8988T (cell line): ENCODE measurements around the gene SLC38A10.
"Not testable (repeated sequence)": the region's sequence is repeated elsewhere in the genome, so short reads cannot be mapped to it uniquely, and the experiment has no call there.

Experiments used
- DNase-seq: peaks from one replicate; pipeline ENCODE4 v3.0.0; 2011

The SLC38A10 gene

DNA sequence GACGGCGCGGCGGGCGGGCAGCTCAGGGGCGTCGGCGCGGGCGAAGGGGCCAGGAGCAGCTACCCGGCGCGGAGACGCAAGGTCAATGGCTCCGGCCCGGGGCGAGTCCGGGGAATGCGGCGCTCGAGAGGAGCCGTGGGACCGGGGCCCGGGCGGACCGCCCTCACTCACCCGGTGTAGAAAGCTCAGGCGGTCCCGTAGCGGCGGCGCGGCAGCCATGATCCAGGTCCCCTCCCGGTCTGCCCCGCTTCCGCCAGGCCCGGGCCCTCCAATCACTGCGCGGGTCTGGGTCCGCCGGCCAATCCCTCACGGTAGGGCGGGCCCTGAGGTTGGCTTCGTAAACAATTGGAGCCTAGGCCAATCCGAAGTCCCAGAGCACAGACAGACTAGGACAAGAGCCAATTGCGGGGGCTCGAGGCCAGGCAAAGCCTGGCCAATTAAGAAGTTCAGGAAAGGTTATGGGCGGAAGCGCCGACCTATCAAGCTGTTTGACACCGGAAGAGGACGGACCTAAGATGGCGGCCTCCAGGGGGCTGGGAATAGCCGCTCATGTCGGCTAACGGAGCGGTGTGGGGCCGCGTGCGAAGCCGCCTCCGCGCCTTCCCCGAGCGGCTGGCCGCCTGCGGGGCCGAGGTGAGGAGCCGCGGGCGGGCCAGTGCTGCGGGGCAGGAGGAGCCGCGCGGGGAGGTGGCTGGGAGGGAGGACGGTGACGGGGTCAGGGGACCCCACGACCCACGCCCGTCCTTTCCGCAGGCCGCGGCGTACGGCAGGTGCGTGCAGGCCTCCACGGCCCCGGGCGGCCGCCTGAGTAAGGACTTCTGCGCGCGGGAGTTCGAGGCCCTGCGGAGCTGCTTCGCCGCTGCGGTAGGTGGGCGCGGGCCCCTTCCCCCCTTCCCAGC is 56.0 kb downstream of the SLC38A10 start, which contains the start of the genes NDUFAF8 and TEPSIN:
TSS of gene NDUFAF8 (plus strand) at position 504 of the 899 bp plus-strand sequence. CDS start at position 550, 46 bp downstream.
TSS of gene TEPSIN (minus strand) at position 241 of the 899 bp plus-strand sequence. CDS start at position 219, 22 bp downstream.
- peak; percentile 99 for DNase-seq

DNA sequence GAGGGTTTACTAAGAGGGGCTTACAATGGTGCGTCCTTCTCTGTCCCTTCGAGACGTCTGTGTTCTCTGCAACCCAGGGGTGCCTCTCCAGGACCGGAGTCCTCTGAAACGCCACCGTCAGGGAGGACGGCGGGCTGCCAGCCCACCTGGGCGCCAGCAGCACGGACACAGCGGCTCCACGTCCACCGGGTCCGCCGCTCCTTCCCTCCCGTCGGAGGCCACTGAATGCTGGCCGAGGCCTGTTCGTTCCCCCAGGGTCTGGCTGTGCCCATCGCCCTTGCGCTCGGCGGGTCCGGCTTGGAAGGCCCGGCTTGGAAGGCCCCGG is 56.7 kb downstream of the SLC38A10 start:
- DNase-seq = no peak

DNA sequence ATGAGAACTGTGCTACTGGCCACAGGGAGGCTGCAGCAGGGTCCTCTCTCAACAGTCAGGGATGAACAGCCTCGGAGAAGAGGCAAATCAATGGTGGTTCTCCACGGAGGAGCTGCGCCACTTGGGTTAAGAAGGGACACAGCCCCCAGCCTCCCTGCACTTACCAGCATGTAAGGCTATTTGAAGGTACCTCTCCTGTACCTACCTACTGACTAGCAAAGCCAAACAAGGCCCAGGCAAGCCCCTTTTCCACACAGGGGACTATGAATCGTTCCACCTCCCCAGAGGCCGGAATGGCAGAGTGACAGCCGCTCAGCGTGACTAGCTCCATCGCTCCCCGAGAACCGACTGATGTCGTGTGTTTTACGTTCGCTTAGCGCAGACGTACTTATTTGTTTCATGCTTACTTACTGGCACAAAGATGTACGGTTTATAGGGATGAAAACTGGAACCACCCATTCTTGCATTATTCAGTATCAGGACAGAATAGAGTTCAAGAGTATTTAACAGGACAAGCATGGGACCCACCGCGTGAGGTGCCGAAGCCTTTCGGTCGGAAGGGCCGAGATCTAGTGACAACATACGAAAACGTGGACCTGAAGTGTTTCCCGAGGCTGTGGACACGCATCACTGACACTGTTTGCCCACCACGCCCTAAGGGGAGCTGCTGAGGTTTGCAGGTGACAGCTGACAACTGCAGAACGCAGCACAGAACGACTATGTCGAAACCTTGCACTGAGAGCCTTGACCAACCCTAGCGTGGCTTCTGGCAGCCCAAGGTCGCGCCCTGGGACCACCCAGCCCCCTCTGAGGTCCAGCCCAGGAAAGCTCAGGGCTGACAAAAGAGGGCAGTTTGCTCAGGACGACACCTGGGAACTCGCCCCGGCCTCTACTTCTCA is 57.3 kb downstream of the SLC38A10 start:
- no peak for DNase-seq

DNA sequence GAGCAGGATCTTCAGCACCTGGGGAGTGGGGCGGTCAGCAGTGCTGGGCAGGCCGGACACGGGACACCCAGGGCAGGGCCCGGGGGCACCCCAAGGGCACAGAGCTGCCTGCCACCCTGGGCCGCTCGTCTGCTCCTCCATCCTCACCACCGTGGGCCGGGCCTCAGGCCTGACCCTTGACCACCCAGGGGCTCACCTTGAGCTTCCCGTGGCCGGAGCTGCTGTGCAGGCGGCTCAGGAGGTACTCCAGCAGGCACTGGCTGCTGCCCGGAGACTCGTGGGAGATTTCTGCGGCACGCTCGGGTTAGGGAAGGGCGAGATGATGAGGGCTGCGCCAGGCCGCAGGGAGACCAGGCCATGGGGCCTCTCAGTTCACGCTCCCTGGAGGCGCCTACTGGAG is 58.3 kb downstream of the SLC38A10 start:
- DNase-seq = no peak

DNA sequence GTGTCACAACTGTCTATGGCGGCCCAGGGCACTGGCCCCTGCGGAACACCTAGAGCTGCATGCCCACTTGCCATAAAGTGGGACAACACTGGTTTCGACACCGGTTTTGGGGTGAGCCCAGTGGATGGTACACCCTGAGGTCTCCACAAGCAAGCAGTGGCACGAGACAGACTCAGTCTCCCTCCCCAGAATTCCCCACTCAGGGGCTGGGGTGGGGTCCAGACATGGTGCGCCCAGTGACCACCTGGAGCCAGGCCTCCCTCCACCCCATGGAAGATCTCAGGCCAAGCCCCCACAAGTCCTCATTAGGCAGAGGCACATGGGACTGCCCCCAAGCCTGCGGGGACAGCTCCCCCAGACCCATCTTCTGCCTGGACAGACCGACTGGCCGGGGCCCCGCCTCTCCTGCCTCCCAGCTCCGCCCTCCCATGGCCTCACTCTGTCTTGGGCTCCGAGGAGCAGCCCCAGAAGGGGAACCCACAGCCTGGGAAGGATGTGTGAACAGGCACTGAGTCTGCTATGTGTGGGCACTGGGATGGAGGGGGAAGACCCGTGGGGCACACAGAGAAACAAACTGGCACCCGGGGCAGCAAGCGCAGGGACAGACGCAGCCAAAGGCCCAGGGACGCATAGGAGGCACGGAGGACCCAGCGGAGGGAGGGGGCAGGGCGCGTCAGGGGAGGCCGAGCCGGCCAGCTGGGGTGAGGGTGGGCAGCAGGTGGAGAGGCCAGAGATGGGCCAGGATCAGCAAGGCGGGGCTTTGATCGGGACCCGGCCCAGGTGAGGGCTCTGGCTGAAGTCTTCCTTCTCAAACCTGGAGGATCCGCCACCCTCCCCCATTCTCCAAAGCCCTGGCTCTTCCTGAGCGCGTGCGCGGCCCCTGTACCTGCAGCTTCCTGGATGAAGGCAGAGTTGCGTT is 59.0 kb downstream of the SLC38A10 start:
- DNase-seq = no peak

DNA sequence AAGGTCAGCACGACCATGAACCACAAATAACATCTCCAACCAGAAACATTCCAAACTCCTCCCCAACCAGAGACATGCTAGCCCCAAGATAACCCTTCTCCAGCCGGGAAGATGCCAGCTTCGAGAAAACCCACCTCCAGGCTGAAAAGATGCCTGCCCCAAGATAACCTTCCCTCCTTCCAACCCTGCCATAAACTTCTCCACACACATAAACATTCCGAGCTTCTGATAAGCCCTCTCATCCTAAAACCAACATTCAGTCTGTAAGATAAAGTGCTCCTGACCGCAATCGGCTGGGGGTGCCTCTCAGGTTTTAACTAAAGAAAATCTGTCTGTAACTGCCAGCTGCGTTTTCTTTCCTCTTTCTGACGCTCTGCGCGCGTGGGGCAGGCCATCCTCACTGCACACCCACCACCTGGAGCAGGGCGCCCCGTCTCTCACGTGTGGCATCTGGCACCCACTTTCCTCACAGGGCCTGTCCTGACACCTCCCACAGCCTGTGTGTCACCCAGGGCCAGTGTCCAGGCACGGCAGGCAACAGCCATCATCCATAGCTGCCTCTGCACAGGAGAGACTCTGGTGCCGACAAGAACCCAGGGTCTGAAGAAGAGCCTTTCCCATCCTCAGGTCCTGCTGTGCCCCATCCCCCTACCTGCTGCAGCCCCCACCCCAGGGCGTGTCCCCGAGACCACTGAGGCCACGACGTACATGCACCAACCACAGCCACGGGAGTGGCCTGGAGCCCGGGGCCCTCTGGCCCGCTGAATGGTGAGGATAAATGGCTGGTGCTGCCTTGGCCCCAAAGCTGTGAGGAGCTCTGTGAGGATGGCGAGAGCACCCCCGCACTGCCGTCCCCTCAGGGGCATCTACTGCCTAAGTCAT is 59.9 kb downstream of the SLC38A10 start:
- DNase-seq = no peak

DNA sequence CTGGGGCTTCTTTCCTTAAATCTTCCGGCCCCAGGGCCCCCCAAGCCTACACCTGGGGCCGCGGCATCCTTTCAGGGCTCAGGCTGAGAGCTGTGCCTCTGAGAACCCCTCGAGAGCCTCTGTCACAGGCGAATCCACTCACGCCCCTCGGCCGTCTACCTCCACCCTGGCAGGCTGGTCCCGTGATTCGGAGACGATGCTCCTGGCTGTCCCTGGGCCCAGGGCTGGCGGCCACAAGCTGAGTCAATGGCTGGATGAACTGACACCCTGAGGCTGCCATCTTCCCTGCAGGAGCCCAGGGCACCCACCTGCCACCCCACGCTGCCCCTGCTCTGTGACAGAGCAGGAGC is 60.6 kb downstream of the SLC38A10 start:
- DNase-seq = no peak

DNA sequence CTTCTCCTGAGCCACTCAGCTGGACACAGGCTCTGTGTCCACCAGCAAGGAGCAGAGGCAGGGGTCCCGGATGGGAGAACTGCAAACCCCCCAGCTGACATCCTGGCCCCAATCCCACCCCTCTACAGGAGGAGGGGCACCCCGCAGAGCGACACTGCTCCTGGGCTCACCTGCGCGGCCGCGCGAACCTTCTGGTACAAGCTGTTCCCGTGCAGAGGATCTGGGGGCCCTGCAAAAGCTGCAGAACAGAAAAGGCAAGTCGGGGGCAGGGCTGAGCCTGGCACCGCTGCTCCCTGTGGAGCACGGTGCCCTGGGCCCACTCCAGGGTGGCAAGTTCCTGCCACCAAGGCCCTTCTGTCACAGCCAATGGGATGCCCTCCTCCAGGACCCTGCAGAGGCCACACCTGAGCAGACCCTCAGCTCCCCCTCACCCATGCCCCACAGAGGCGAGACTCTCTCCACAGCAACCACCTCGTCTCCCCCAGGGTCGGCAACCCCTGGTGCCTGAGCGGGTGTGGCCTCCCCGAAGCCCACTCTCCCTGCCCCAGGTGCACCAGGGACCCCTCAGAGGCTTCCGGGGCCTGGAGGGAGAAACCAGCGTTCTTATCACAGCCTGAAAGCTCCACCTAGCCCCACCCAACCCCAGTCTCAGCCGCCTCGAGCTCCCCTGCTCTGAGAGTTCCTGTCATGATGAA is 61.1 kb downstream of the SLC38A10 start:
- DNase-seq = no peak

DNA sequence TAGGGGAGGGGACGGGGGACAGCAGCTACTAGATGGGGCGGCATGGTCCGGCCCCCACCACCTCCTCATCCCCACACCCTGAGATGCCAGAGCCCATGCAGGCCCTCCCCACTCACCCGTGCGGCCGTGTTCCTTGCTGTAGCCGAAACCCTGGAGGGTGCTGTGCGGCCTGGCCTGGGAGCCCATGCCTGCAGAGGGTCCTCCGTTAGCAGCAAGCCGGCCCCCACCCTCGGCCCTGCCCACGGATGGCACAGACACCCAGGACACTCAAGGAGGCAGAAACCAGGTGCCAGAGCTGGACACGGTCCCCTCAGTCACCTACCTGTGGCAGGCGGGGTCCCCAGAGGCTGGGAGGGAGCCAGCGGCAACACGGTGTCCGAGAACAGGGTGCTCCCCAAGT is 61.8 kb downstream of the SLC38A10 start:
- no peak for DNase-seq

DNA sequence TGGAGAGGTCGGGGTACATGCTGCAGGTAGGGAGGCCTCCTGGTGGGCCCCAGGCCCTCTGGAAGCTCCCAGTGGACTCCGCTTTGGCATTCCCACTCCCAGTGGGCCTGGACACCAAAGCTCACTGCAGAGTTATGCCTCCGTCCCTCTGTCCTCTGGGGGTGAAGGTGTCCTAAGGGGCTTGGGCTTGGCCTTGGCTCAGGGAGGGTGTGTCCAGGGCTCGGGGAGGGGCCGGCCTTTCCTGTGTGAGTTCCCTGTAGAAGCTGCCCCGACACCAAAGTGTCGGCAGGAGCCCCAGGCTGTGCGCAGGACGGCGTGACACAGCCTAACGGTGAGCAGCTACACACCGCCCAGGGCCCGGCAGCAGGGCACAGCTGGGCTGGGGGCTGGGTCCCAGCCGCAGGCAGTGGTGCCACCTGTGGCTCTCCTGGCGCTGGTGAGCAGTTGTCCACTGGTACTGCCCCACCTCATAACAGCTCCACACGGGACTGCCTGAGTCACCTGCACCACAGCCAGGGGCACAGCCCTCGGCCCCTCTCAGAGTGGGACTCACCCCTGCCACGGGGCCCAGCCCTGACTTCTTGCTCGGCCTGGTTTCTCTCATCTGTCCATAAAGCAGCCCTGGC is 62.4 kb downstream of the SLC38A10 start:
- no peak for DNase-seq

DNA sequence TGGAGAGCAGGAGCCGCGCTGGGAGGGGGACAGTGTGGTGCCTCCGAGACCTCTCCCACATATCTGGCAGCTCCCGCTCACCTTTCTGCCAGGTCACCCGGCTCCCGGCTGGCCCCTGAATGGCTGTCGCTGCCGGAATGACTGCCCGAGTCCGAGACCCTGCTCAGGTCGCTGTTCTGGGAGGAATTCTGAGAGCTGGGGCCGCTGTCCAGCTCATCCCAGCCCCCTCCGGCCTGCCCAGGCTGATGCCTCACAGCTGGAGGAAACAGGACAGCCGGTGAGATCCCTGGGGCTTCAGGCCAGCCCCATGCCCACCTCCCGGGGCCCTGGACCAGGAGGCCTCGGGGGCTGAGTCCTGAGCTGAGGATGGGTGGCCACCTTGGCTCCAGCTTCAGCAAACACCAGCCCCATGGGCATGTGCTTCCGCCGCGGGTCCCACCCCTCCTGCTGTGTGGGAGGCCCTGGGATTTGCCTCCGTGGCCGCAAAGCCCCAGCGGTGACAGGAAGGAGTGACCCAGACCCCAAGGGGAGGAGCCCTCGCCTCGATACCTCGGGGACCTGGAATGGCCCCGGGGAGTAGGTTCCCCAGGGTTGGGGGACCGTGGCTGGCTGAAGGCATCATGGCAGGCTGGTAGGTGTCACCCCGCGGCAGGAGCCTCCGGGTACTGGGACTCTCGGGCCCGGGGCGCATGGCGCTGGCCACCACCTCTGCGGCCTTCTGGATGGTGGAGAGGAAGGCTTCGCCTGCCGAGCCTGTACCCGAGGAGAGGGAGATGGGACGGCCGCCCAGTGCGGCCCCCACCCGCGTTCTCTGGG is 63.1 kb downstream of the SLC38A10 start:
- DNase-seq = no peak

DNA sequence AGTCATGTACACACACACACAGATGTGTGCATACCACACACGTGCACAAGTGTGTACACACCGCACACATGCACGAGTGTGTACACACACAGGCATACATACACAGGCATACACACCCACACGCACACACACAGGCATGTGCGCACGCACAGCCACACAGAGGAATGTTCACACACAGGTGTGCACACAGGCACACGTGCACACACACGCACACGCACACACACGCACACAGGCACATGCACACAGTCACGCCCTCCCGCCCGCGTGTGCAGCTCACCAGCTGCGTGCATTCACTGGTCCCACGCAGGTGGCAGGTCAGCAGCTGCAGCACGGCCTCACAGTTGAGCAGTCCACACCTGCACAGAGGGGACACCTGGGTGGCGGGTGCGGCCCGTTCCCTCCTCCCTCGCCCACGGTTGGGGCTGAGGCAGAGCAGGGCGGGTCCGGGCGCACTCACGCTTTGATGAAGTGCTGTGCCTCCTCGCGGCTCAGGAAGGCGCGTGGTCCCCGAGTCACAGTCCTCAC is 63.9 kb downstream of the SLC38A10 start:
- DNase-seq = no peak

DNA sequence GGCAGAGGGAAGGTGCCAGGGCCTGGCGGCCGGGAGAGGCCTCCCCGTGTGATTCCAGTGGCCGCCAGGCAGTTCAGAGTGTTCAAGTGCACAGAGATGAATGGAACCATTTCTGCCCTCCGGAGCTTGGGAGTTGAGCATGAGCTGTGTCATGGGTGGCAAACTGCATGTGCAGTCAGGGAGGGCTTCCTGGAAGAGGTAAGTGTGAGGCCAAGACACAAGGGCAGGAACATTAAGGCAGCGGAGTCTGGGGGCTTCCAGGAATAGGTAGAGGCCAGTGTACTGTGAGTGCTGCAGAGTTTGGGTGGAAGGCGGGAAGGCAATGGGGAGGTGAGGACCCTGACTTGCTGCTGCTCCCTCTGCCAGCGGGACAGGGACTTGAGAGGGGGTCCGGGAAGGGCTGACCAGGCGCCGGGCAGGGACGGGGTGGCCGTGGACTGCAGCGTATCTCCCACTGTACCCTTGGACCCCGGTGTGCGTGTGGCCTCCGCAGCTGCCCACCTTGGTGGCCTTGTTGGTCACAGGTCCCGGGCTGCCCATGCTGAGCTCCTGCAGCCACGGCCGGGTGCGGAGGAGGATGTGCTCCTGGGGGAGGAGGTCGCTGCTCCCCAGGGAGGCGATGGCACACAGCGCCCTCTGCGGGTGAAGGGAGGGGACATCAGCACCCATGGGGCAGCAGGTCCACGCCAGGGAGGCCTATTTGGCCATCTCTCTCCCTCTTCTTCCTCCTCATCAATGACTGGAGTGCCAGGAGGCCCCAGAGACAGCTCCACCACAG is 64.9 kb downstream of the SLC38A10 start:
- DNase-seq = peak; percentile 88

DNA sequence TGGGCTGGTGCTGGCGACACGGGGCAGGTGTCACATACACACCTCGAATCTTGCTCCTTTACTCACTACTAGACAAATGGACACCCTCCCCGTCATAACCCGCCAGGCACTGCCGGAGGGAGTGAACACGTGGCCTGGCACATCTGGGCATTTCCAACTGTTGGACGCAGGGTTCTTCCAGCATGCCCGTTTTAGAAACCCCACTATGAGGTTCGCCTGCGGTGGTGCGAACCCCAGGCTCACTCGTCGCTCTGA is 65.5 kb downstream of the SLC38A10 start:
- no peak for DNase-seq

DNA sequence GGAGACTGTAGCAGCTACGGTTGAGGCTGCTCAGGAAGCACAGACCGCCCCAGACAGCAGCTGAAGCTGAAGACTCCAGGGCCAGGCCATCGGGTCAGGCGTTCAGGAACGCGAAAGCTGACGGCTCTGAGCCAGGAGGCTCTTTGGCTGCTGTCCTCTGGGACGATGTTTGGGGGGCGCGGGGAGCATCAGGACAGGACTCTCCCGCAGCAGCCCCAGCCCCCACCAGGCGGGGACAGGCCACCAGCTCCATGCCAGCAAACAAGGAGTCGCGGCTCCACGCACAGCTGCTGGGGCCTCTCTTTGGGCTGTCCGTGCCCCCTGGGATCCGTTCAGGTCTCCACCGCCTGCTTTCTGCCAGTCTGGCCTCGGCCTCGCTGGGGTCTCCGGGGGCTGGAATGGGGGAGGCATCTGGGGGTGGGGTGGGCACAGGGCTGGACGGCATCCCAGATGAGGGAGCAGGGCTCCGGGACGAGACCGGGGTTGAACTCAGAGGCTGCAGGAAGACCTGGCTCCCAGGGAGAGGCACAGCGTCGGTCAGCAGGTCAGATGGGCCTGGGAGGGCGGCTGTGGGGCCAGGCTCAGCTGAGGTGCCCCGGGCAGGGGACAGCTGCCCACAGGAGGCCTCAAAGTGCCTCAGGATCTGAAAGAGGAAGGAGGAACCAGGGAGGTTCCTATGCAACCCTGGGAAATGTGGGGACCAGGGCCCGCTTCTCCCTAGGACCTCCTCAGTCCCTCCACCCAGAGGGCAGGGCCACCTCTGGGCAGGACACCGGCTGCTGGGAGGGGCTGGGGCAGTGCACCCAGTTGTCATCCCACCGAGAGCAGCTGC is 66.1 kb downstream of the SLC38A10 start:
- no peak for DNase-seq

DNA sequence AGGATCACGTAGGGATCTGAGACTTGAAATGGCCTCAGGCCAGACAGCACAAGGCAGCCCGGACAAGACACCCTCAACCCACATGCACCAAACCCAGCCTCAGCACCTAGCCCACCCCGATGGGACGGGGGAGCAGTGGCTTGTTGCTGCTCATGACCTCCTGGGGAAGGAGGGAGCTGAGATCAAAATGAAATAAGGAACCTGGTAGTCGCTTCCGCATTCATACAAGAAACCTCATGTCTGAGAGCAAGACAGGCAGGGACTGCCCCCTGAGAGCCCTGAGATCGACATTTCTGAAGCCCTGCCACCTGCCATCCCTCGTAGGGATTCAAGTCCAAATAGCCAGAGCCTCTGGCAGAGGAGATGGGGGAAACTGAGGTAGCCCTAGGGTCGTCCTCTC is 66.7 kb downstream of the SLC38A10 start:
- no peak for DNase-seq

DNA sequence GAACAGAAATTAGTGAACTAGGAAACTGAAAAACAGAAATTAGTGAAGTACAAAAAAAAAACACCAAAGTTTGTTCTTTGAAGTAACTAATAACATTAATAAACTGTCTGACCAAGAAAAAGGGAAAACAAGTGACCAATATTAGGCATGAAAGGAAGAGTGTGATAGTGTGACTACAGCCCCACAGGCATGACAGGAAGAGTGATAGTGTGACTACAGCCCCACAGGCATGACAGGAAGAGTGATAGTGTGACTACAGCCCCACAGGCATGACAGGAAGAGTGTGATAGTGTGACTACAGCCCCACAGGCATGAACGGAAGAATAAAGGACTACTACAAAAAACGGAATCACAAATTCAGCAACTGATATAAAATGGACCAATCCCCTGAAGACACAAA is 67.5 kb downstream of the SLC38A10 start:
- DNase-seq = not testable (repeated sequence)

DNA sequence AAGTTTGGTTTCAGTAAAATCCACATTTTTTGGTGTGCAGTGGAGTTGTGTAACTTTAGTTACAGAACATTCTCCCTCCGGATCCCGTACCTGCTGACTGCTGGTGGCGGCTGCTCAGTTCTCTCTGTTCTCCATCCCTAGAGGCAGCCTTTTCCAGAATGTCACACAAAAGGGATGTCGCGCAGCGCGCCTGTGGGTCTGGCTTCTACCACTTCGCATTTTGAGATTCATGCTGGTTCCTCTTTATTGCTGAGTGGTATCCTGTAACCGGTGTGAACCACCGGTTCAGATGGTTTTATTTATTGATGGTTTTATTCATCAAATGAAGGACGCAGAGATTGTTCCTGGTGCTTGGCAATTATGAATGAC is 71.4 kb downstream of the SLC38A10 start:
- DNase-seq = no peak
